Keratinocyte (primary cell): ENCODE data around the gene NFATC1.

Experiments
- EZH2 ChIP-seq: IDR thresholded peaks from one replicate; pipeline ENCODE4 v1.6.1; 2012; ENCODE audit warnings: inconsistent platforms, mild to moderate bottlenecking, low read length, moderate library complexity
- TF ChIP-seq, protein P1 (sequence below), 3 experiments: IDR thresholded peaks in 1 of 3; conservative IDR thresholded peaks in 1 of 3; optimal IDR thresholded peaks in 1 of 3; 2 replicates in 2 of 3; 3 replicates in 1 of 3; pipeline versions ENCODE3 to v1.5.1; 2011; ENCODE audit warnings: low read length in 3 of 3, mild to moderate bottlenecking in 3 of 3, moderate library complexity in 2 of 3, control low read depth in 1 of 3, inconsistent platforms in 1 of 3; ENCODE audit not compliant: insufficient read depth in 2 of 3; ENCODE audit errors: extremely low read depth in 1 of 3

DNA sequence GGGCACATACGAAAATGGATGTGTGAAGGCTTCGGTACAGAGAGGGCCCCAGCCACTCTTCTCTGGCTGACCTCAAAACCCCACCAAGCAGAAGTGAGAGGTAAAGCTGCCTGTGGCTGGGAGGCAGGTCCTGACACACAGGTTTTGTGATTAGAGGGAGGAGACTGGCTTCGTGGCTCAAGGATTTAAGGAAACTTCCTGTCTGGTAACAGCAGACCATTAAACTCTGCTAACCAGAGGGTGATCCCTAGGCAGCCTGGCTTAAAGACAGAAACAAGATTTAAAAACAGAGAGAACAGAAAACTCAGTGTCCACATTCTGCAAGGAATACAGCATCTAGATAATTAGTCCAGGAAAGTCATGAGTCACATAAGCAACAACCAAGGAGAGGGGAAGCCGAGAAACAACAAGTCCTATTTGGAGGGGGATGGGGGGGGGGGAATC is 101.9 kb downstream of the NFATC1 start:
- TF ChIP-seq, protein P1, sequence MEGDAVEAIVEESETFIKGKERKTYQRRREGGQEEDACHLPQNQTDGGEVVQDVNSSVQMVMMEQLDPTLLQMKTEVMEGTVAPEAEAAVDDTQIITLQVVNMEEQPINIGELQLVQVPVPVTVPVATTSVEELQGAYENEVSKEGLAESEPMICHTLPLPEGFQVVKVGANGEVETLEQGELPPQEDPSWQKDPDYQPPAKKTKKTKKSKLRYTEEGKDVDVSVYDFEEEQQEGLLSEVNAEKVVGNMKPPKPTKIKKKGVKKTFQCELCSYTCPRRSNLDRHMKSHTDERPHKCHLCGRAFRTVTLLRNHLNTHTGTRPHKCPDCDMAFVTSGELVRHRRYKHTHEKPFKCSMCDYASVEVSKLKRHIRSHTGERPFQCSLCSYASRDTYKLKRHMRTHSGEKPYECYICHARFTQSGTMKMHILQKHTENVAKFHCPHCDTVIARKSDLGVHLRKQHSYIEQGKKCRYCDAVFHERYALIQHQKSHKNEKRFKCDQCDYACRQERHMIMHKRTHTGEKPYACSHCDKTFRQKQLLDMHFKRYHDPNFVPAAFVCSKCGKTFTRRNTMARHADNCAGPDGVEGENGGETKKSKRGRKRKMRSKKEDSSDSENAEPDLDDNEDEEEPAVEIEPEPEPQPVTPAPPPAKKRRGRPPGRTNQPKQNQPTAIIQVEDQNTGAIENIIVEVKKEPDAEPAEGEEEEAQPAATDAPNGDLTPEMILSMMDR (optimal IDR thresholded peaks at IDR 0.05 in 1 of 3, IDR thresholded peaks at IDR 0.05 in 1 of 3, conservative IDR thresholded peaks at IDR 0.05 in 1 of 3; ENCODE audit: extremely low read depth in 1 of 3, insufficient read depth in 2 of 3, low read length in 3 of 3): no peak
- no peak for TF ChIP-seq EZH2
